ENCODE measurements around the gene ACTMAP.
A peak's percentile ranks its signal among the peaks of the same experiment; 100 is the strongest.

The ACTMAP gene

DNA sequence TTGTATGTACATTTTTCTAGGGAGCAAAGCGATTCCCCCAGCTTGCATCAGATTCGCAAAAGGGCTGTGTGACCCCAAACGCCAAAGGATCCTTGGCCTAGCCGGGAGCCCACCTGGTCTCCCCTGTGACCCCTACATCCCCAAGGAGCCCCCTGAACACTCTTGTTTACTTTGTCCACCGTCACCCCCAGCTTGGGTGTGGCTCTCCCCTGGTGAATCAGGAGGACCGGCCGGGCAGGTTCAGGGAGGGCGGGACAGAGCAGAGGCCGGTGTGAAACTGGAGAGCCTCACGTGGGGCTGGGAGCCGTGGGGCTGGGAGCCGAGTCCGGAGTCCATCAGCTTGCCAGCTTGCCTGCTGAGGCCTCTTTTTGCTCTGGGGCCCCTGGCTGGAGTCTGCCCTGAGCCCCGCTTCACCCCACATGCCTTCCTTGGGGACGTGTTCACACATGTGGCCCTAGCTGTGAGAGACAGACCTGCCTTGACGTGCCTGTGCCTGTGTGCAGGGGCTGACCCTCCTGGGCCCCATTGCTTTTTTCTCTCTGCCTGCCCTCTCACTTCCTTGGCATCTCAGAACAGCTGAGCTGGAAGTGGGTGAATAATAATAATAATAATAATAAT is 31.4 kb downstream of the ACTMAP start:
- no peak for DNase-seq (ENCODE audit: low read depth in 2 of 2)

GRCh38 chr19:40717880-40718773 is 32.1 kb downstream of the ACTMAP start:
- no peak for DNase-seq (ENCODE audit: low read depth in 2 of 2)

DNA sequence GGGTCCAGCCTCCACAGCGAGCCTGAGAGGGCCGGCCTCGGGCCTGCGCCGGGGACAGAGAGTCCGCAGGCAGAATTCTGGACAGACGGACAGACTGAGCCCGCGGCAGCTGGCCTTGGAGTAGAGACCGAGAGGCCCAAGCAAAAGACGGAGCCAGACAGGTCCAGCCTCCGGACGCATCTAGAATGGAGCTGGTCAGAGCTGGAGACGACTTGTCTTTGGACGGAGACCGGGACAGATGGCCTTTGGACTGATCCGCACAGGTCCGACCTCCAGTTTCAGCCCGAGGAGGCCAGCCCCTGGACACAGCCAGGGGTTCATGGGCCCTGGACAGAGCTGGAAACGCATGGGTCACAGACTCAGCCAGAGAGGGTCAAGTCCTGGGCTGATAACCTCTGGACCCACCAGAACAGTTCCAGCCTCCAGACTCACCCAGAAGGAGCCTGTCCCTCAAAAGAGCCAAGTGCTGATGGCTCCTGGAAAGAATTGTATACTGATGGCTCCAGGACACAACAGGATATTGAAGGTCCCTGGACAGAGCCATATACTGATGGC is 32.9 kb downstream of the ACTMAP start:
- no peak for DNase-seq (ENCODE audit: low read depth in 2 of 2)

- DNase-seq (ENCODE audit: low read depth in 2 of 2), result peak; percentile 100
These were observed 33.6 kb downstream of the ACTMAP start, which contains the start of the genes COQ8B and ITPKC for GRCh38 chr19:40716482-40717324. Gene COQ8B (minus strand): TSS chr19:40716886. CDS start chr19:40714632, 2,254 bp downstream. Gene ITPKC (plus strand): TSS chr19:40717112. CDS start chr19:40717136, 24 bp downstream.

- peak; percentile 50 to 74 for DNase-seq (ENCODE audit: low read depth in 2 of 2)
These were observed 34.2 kb downstream of the ACTMAP start for GRCh38 chr19:40716031-40716481.

DNA sequence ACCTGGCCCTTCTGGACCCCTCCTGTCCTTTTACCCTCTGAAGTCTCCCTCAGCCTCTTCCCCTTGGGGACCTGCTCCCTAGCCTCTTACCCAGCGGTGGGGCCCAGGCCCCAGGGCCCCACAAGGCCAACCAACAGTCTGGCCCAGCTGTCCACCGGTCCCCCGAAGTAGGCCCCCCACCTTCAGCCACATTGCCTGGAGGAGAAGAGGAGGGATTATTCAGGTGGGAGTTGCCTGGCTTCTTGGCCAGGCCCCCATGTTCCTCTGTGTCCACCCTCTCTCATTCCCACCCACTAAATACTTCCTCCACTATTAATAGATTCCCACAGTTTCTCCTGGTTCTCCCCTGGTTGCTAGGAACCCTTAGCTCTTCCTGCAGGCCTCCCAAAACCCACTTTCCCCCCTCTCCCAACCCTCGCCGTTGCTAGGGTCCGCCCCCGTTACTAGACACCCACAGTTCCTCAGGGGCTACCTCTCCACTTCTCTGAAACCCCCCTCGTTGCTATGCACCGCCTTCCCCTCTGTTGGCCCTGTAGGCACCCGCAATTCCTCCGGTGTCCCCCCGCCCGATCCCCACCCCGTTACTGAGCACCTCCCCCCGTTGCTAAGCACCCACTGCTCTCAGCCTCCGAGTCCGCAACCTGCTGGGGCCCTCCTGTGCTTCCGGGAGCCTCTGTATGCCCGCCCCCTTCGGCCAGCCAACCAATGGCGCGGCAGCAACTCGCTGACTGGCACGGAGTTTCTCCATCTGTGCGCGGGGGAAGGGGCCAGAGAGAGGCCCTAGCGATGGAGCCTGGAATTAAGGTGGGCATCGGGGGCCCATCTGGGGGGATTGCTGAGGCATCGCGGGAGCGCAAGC is 35.6 kb downstream of the ACTMAP start:
- peak; percentile 85 to 87 for DNase-seq (ENCODE audit: low read depth in 2 of 2)

- DNase-seq (ENCODE audit: low read depth in 2 of 2), result no peak
These were observed 36.3 kb downstream of the ACTMAP start for GRCh38 chr19:40713939-40714338.

DNA sequence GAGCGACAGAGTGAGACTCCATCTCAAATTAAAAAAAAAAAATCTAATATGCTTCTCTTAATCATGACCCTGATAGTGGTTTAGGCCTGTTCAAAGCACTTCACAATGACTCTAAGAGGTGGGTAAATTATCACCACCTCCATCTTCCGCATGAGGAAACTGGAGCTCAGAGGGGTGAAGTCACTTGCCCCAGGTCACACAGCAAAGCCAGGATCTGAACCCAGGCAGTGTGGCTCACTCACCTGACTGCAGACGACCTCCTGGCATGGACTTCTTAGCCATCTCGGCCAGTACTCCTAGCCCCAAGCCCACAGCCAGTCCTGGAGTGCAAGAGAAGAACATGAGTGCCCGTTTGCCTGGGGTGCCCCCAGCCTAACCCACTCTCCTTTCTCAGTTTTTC is 40.5 kb downstream of the ACTMAP start:
- no peak for DNase-seq (ENCODE audit: low read depth in 2 of 2)

DNA sequence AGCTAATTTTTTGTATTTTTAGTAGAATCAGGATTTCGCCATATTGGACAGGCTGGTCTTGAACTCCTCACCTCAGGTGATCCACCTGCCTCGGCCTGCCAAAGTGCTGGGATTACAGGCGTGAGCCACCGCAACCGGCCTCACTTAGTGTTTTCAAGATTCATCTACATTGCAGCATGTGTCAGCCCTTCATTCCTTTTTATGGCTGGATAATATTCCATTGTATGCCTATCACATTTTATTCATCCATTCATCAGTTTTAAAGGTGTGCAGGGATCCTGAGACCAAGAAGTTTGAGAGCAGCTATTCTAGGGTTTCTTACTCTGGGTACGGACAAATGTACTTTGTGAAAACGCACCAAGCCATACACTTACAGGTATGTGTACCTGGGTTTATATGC is 42.7 kb downstream of the ACTMAP start:
- no peak for DNase-seq (ENCODE audit: low read depth in 2 of 2)

GRCh38 chr19:40705950-40706619 is 44.2 kb downstream of the ACTMAP start:
- DNase-seq (ENCODE audit: low read depth in 2 of 2), result no peak

DNA sequence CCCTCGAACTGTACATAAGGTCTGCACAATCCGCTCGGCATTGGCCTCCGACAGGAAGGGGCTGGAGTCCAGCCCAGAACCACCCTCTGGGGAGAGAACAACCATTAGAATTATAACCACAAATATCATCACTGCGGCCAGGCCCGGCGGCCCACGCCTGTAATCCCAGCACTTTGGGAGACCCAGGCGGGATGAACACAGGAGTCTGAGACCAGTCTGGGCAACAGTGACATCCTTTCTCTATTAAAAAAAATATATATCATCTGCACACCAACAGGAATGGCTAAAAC is 45.0 kb downstream of the ACTMAP start:
- no peak for DNase-seq (ENCODE audit: low read depth in 2 of 2)

GRCh38 chr19:40704491-40705361 is 45.6 kb downstream of the ACTMAP start:
- no peak for DNase-seq (ENCODE audit: low read depth in 2 of 2)

DNA sequence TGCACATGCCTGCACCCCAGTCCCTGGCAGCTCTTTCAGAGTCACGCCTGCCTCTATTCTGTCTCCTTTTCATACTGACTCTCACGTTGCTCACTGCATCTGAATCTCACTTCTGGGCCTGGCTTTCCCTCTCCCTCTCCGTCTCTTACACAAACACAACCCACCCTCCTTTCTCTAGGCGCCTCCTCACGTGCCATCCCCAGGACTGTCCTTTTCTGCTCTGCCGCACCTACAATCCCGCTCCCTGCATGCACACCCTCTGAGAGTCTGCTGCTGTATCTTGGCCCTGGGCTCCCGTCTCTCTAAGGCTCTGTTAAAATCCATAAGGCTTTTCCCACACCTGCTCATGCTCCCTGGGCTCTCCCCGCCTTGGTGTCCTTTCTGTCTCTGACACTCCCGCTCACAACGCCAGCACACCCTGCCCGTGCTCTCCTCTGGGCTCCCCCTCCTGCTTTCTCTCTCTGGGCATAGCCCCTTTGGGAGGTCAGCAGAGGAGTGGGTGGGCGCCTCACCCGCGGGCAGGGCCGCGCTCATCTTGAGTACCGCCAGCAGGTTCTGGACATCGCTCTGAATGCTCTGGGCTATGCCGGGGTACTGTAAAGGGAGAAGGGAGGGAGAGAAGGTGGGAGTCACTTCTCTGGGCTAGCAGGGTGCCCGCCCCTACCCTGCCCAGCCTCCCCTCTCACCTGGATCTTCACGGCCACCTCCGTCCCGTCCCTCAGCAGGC is 47.1 kb downstream of the ACTMAP start:
- no peak for DNase-seq (ENCODE audit: low read depth in 2 of 2)

GRCh38 chr19:40702337-40703012 is 47.8 kb downstream of the ACTMAP start:
- no peak for DNase-seq (ENCODE audit: low read depth in 2 of 2)

DNA sequence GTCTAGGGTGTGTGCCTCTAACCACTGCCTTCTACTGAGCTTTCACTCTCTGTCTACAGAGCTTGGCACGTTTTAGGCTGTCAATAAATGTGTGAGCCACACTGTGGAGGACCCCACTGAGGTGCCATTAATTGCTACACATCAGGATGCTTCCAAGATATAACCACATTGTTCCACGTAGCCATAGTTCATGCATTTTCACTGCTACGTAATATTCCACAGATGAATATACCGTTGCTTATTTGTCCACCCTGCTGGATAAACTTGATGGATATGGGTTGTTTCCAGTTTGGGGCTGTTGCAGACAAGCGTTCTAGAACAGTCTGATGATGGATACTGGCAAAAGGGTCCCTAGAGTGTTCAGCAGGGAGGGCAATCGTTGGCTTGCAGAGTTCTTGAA is 48.5 kb downstream of the ACTMAP start:
- DNase-seq (ENCODE audit: low read depth in 2 of 2), result no peak

GRCh38 chr19:40700083-40700482 is 50.2 kb downstream of the ACTMAP start:
- no peak for DNase-seq (ENCODE audit: low read depth in 2 of 2)

GRCh38 chr19:40697007-40697406 is 53.3 kb downstream of the ACTMAP start:
- DNase-seq (ENCODE audit: low read depth in 2 of 2), result no peak

DNA sequence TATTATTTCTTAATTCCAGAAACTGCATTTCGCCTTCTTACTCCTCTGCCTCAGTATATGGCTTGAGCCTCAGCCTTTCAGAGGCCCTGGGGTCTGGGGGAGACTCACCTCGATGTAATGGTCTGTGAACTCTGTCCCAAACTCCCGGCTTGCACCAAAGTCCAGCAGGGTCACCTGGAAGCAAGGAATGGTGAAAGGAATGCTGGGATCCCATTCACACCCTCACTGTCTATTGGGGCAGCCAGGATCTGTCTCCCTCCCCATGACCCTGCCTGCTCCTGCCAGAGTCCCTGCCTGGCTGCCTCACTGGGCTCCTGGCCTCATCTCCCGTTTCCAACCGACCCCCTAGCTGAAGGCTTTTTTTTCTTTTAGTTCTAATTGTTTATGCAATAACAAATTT is 54.4 kb downstream of the ACTMAP start:
- DNase-seq (ENCODE audit: low read depth in 2 of 2), result no peak

All from stimulated activated CD4-positive, alpha-beta T cell treated with anti-CD3 and anti-CD28 coated beads, Interleukin-1b, Interleukin-23, amount 100 ng/mL, for 4 hours (primary cell).